Measurements from ENCODE around the gene EMP2. TPM values are rescaled to one million over a fixed set of nuclear protein-coding genes. Genes with fewer than 3 reads are reported as not detected.
"Not testable (repeated sequence)": the region's sequence is repeated elsewhere in the genome, so short reads cannot be mapped to it uniquely, and the experiment has no call there.

Gene EMP2
- total and polyA plus RNA-seq, 5 donors, result 34.4 to 85.0 (median 73.6) TPM

DNA sequence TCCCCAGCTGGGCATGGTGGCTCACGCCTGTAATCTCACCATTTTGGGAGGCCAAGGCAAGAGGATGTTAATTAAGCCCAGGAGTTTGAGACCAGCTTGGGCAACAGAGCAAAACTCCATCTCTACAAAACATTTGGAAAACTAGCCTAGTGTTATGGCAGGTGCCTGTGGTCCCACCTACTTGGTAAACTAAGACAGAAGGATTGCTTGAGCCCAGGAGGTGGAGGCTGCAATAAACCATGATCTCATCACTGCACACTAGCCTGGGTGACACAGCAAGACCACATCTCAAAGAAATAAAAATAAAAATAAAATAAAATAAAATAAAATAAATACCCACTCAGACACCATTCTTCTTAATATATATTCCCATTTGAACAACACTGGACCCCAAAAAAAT, 32.0 kb downstream of the EMP2 start:
- H3K4me1 ChIP-seq (ENCODE audit: control insufficient read depth, insufficient read depth, low read length), result no peaks in the 10 kb centered on the region
- no peak for ATAC-seq
- intact Hi-C loops (cut with DNase I), result no loop called here

DNA sequence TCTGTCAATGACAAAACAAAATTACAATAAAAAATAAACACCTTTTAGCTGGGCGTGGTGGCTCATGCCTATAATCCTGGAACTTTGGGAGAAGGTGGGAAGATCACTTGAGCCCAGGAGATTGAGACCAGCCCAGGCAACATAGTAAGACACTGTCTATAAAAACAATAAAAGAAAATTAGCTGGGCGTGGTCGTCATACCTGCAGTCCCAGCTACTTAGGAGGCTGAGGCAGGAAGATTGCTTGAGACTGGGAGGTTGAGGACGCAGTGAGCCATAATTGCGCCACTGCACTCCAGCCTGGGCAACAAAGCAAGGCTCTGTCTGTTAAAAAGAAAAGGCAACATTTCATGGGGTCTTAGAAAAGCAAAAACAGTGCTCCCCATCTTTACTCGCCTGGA, 32.7 kb downstream of the EMP2 start:
- DNase-seq, result no peak
- ATAC-seq, result no peak
- Histone ChIP-seq H3K27ac (ENCODE audit: low read length) (no peak overlapping the region), H3K9me3 (ENCODE audit: control insufficient read depth, low read length) (peaks cover 2% of the 10 kb centered on the region), H3K4me1 (ENCODE audit: control insufficient read depth, insufficient read depth, low read length) (no peaks in the 10 kb centered on the region), H3K27me3 (ENCODE audit: control insufficient read depth, insufficient read depth) (no peaks in the 10 kb centered on the region), H3K4me3 (ENCODE audit: low read length) (no peak overlapping the region)
- intact Hi-C loops (cut with DNase I), result no loop called here
- over 99% methylated on average over 6 of the region's 6 CpGs for WGBS

More for the DNA sequence above, 32.0 kb downstream of the EMP2 start:
- Histone ChIP-seq H3K27me3 (ENCODE audit: control insufficient read depth, insufficient read depth) (no peaks in the 10 kb centered on the region), H3K9me3 (ENCODE audit: control insufficient read depth, low read length) (peaks cover 2% of the 10 kb centered on the region), H3K4me3 (ENCODE audit: low read length) (no peak overlapping the region), H3K27ac (ENCODE audit: low read length) (no peak overlapping the region)
- no peak for DNase-seq
- WGBS, result 98% methylated on average over 1 of the region's 1 CpG

DNA sequence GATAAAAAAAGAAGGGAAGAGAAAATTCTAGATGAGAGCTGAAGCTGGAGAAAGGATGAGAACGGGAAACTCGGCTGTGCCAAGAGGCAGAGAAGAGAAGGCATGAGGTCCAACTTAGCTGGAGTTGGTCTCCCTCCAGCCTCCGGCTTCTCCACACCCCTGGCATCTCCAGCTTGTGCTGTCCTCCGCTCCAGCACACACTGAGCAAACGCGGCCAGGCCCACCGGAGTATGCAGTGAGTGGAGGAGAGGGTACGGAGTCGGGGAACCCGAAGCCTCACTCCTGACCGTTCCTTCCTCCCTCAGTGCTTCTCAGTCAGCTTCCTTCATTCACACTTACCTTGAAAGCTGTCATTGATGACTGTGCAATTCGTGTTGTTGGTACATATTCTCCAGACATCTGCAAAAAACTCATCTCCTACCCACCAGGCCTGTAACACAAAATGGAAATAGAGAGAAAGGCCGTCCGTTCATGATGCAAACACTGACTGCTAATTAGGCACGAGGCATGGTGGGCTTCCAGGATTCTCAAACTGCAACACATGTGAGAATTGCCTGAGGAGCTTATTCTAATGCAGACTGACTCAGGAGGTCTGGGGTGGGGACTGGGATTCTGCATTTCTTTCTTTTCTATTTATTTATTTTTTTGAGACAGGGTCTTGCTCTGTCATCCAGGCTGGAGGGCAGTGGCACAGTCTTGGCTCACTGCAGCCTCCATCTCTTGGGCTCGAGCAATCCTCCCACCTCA, 37.0 kb downstream of the EMP2 start:
- H3K27me3 ChIP-seq (ENCODE audit: control insufficient read depth, insufficient read depth), result no peaks in the 10 kb centered on the region
- H3K27ac ChIP-seq (ENCODE audit: low read length), result no peak overlapping the region
- DNase-seq (no peak), ATAC-seq (no peak)
- H3K4me1 ChIP-seq (ENCODE audit: control insufficient read depth, insufficient read depth, low read length), result no peaks in the 10 kb centered on the region
- intact Hi-C loops (cut with DNase I), result no loop called here
- H3K4me3 ChIP-seq (ENCODE audit: low read length), result no peak overlapping the region
- H3K9me3 ChIP-seq (ENCODE audit: control insufficient read depth, low read length), result no peaks in the 10 kb centered on the region
- WGBS, result 79% methylated on average over 16 of the region's 16 CpGs

DNA sequence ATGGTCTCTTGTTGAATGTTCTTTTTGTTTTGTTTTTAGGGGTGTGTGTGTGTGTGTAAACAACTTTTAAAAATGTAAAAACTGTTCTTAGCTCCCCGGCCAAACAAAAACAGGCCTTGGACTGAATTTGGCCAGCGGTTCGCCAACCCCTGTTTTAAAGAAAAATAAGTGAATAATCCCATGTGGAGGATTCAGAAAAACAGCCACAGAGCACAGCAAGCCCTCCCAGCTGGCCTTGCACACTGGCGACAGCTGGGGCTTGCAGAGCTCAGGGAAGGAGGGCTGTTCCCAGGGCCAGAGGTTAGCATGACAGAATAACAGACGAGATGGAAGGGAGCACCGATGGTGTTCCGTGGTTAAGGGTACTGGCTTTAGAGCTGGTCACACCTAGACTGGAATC, 39.0 kb downstream of the EMP2 start:
- Histone ChIP-seq H3K9me3 (ENCODE audit: control insufficient read depth, low read length) (no peaks in the 10 kb centered on the region), H3K27me3 (ENCODE audit: control insufficient read depth, insufficient read depth) (no peaks in the 10 kb centered on the region), H3K4me3 (ENCODE audit: low read length) (no peak overlapping the region), H3K4me1 (ENCODE audit: control insufficient read depth, insufficient read depth, low read length) (no peaks in the 10 kb centered on the region), H3K27ac (ENCODE audit: low read length) (no peak overlapping the region)
- intact Hi-C loops (cut with DNase I), result no loop called here
- DNase-seq, result peak in 2 of 3 donors; percentile 75
- 64% methylated on average over 7 of the region's 7 CpGs for WGBS
- ATAC-seq, result peak; percentile 52 to 78

DNA sequence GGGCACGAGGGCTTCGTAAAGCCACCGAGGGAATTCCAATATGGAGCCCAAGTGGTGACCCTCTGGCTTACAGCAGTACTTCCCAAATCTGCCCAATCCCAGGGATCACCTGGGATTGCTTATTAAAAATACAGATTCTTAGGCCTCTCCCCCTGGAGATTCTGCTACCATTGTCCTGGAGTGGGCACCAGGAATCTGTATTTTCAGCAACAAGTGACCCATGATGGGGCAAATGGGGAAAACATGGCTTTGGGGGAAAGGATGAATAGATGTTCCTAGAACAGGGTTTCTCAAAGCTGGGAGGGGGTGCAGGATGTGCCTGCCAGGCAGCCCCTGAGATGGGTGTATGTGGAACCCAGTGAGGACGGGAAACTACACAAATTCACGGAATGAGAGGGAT, 40.6 kb downstream of the EMP2 start:
- Histone ChIP-seq H3K4me3 (ENCODE audit: low read length) (no peak overlapping the region), H3K27me3 (ENCODE audit: control insufficient read depth, insufficient read depth) (no peaks in the 10 kb centered on the region), H3K9me3 (ENCODE audit: control insufficient read depth, low read length) (no peaks in the 10 kb centered on the region), H3K27ac (ENCODE audit: low read length) (no peak overlapping the region), H3K4me1 (ENCODE audit: control insufficient read depth, insufficient read depth, low read length) (no peaks in the 10 kb centered on the region)
- no peak for DNase-seq
- intact Hi-C loops (cut with DNase I), result no loop called here
- ATAC-seq, result no peak
- WGBS, result 96% methylated on average over 5 of the region's 5 CpGs

DNA sequence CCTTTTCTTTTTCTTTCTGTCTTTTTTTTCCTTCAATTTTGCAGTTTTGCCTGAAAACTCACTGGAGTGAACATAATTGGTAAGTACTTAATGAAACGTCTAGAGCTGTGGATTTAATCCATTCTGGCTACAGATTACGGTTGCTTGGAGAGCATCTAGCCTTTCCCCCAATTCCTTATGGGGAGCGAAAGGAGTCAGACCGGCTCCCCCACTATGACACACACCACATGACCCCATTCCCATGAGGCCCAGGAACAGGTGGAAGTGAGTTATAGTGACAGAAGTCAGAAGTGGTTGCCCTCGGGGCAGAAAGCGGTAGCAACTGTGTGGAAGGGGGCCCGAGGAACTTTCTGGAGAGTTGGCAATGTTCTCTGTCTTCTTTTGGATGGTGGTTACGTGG, 41.2 kb downstream of the EMP2 start:
- Histone ChIP-seq H3K4me3 (ENCODE audit: low read length) (no peak overlapping the region), H3K4me1 (ENCODE audit: control insufficient read depth, insufficient read depth, low read length) (no peaks in the 10 kb centered on the region), H3K27ac (ENCODE audit: low read length) (no peak overlapping the region), H3K9me3 (ENCODE audit: control insufficient read depth, low read length) (no peaks in the 10 kb centered on the region), H3K27me3 (ENCODE audit: control insufficient read depth, insufficient read depth) (no peaks in the 10 kb centered on the region)
- 82% methylated on average over 8 of the region's 8 CpGs for WGBS
- intact Hi-C loops (cut with DNase I), result no loop called here
- DNase-seq (no peak), ATAC-seq (no peak)

DNA sequence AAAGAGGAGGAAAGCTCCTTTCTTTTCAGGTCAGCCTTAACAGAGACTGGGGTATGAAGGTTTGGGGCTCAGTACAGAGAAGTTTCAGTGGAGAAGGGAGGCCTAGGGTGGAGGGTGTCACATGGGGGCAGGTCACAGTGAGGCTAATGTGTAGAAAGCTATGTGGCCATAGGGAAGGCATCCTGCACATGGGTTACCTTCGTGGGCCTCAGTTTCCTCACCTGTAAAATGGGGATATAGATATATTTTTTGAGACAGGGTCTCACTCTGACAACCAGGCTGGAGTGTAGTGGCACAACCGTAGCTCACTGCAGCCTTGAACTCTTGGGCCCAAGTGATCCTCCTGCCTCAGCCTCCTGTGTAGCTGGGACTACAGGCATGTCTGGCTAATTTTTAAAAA, 41.8 kb downstream of the EMP2 start:
- H3K4me1 ChIP-seq (ENCODE audit: control insufficient read depth, insufficient read depth, low read length), result no peaks in the 10 kb centered on the region
- H3K9me3 ChIP-seq (ENCODE audit: control insufficient read depth, low read length), result no peaks in the 10 kb centered on the region
- no peak for DNase-seq
- WGBS, result 96% methylated on average over 2 of the region's 2 CpGs
- intact Hi-C loops (cut with DNase I), result no loop called here
- H3K27me3 ChIP-seq (ENCODE audit: control insufficient read depth, insufficient read depth), result no peaks in the 10 kb centered on the region
- no peak overlapping the region for H3K27ac ChIP-seq (ENCODE audit: low read length)
- H3K4me3 ChIP-seq (ENCODE audit: low read length), result no peak overlapping the region
- no peak for ATAC-seq

DNA sequence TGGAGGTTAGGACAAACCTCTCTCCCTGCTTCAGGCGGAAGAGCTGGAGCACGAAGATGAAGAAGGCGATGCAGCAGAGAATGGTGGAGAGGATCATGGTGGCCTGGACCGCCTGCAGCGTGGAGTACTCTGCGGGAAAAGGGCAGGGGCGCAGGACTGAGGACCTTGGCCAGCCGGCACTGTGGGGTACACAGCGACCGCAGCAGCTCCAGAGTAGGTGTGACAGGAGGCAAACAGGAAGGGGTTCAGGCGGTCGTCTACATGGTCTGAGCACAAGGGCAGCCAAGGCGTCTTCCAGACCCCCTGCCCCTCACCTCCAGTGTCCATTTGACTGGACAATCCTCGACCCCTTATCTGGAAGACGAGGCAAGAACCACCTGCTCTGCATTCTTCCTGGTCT, 42.5 kb downstream of the EMP2 start:
- Histone ChIP-seq H3K4me3 (ENCODE audit: low read length) (no peak overlapping the region), H3K9me3 (ENCODE audit: control insufficient read depth, low read length) (no peaks in the 10 kb centered on the region), H3K27ac (ENCODE audit: low read length) (no peak overlapping the region), H3K4me1 (ENCODE audit: control insufficient read depth, insufficient read depth, low read length) (no peaks in the 10 kb centered on the region), H3K27me3 (ENCODE audit: control insufficient read depth, insufficient read depth) (no peaks in the 10 kb centered on the region)
- 83% methylated on average over 15 of the region's 15 CpGs for WGBS
- intact Hi-C loops (cut with DNase I), result no loop called here
- ATAC-seq (no peak), DNase-seq (no peak)

DNA sequence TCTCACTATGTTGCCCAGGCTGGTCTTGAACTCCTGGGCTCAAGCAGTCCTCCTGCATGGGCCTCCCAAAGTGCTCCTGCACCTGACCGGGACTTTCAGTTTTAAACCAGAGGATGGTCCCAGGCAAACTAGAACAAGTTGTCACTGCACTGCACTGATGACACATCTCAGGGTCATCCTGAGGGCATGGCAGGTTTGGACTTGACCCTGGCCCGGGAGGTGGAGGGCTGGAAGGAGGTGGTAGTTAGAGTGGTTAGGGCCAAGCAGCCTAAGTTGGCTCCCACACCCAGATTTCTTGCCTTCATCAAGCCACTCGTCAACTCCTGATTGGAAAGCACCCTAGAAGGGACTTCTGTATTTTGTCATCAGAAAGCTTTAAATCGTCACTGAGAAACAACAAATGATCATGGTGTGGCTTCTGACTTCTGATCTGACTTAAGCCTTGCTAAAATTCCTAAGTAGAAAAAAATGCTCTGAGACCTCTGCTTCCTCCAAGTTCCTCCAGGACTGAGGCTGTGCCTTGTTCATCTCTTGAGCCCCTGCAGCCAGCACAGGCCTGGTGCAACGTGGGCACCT, 43.5 kb downstream of the EMP2 start:
- ATAC-seq, result no peak

DNA sequence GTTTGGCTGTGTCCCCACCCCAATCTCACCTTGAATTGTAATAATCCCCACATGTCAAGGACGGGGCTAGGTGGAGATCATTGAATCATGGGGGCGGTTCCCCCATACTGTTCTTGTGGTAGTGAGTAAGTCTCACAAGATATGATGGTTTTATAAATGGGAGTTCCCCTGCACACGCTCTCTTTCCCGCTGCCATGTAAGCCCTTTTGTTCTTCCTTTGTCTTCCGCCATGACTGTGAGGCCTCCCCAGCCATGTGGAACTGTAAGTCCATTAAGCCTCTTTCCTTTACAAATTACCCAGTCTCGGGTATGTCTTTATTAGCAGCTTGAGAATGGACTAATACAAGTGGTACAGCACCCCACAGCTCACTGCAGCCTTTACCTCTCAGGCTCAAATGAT, 44.1 kb downstream of the EMP2 start:
- 92% methylated on average over 6 of the region's 6 CpGs for WGBS
- intact Hi-C loops (cut with DNase I); ATAC-seq: not testable (repeated sequence)

More for the DNA sequence above, 43.5 kb downstream of the EMP2 start:
- no peak overlapping the region for H3K4me3 ChIP-seq (ENCODE audit: low read length)
- DNase-seq, result no peak
- 67% methylated on average over 5 of the region's 5 CpGs for WGBS
- intact Hi-C loops (cut with DNase I), result no loop called here
- no peaks in the 10 kb centered on the region for H3K27me3 ChIP-seq (ENCODE audit: control insufficient read depth, insufficient read depth)
- H3K27ac ChIP-seq (ENCODE audit: low read length), result no peak overlapping the region
- no peaks in the 10 kb centered on the region for H3K9me3 ChIP-seq (ENCODE audit: control insufficient read depth, low read length)
- no peaks in the 10 kb centered on the region for H3K4me1 ChIP-seq (ENCODE audit: control insufficient read depth, insufficient read depth, low read length)

DNA sequence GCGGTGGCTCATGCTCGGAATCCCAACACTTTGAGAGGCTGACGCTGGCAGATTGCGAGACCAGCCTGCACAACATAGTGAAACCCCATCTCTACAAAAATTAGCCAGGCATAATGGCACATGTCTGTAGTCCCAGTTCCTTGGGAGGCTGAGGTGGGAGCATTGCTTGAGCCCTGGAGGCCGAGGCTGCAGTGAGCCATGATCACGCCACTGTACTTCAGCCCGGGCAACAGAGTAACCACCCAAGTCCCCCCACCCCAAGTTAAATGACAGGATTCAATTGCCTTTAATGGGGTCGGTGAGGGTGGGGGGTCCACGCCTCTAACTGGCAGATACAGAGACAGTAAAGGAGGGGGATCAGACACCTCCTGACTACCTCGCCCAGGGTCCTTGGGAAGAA, 44.9 kb downstream of the EMP2 start:
- H3K9me3 ChIP-seq (ENCODE audit: control insufficient read depth, low read length), result no peaks in the 10 kb centered on the region
- DNase-seq (no peak), ATAC-seq (no peak)
- H3K4me1 ChIP-seq (ENCODE audit: control insufficient read depth, insufficient read depth, low read length), result no peaks in the 10 kb centered on the region
- WGBS, result 93% methylated on average over 10 of the region's 10 CpGs
- intact Hi-C loops (cut with DNase I), result no loop called here
- no peaks in the 10 kb centered on the region for H3K27me3 ChIP-seq (ENCODE audit: control insufficient read depth, insufficient read depth)
- no peak overlapping the region for H3K27ac ChIP-seq (ENCODE audit: low read length)
- H3K4me3 ChIP-seq (ENCODE audit: low read length), result no peak overlapping the region

More for the DNA sequence above, 44.1 kb downstream of the EMP2 start:
- DNase-seq; H3K27ac ChIP-seq (ENCODE audit: low read length); H3K9me3 ChIP-seq (ENCODE audit: control insufficient read depth, low read length); H3K27me3 ChIP-seq (ENCODE audit: control insufficient read depth, insufficient read depth); H3K4me1 ChIP-seq (ENCODE audit: control insufficient read depth, insufficient read depth, low read length); H3K4me3 ChIP-seq (ENCODE audit: low read length): not testable (repeated sequence)
